ENCODE results near the gene HK2.
"Not testable (repeated sequence)": the region's sequence is repeated elsewhere in the genome, so short reads cannot be mapped to it uniquely, and the experiment has no call there.

HK2 gene

GRCh38 chr2:74824679-74825078 lies 9.2 kb upstream of the HK2 start:
- no peak overlapping the region for H3K4me2 ChIP-seq (ENCODE audit: low read depth, low read length)
- no peak overlapping the region for H3K9ac ChIP-seq (ENCODE audit: low read length)
- H3K27me3 ChIP-seq (replicated peaks; ENCODE audit: insufficient read depth, low read length), result no peaks in the 10 kb centered on the region
- no peaks in the 10 kb centered on the region for H3F3A ChIP-seq (ENCODE audit: insufficient read depth, low read length)
- H4K20me1 ChIP-seq (ENCODE audit: insufficient read depth, low read length), result no peaks in the 10 kb centered on the region
- H3K4me3 ChIP-seq (ENCODE audit: low read length), result no peak overlapping the region
- TF ChIP-seq EZH2phosphoT487 (IDR thresholded peaks at IDR 0.05; ENCODE audit: low read length), result no peak
- TF ChIP-seq EZH2 (optimal IDR thresholded peaks at IDR 0.05; ENCODE audit: low read depth, low read length), result no peak
- TF ChIP-seq, protein P1, sequence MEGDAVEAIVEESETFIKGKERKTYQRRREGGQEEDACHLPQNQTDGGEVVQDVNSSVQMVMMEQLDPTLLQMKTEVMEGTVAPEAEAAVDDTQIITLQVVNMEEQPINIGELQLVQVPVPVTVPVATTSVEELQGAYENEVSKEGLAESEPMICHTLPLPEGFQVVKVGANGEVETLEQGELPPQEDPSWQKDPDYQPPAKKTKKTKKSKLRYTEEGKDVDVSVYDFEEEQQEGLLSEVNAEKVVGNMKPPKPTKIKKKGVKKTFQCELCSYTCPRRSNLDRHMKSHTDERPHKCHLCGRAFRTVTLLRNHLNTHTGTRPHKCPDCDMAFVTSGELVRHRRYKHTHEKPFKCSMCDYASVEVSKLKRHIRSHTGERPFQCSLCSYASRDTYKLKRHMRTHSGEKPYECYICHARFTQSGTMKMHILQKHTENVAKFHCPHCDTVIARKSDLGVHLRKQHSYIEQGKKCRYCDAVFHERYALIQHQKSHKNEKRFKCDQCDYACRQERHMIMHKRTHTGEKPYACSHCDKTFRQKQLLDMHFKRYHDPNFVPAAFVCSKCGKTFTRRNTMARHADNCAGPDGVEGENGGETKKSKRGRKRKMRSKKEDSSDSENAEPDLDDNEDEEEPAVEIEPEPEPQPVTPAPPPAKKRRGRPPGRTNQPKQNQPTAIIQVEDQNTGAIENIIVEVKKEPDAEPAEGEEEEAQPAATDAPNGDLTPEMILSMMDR (IDR thresholded peaks at IDR 0.05; ENCODE audit: low read length), result no peak
- no peaks in the 10 kb centered on the region for H3K9me2 ChIP-seq (replicated peaks; ENCODE audit: insufficient read depth, low read length)
- DNase-seq, result no peak
- H3K36me3 ChIP-seq (replicated peaks; ENCODE audit: insufficient read depth, low read length), result no peaks in the 10 kb centered on the region
- H3K79me2 ChIP-seq (ENCODE audit: low read length), result no peaks in the 10 kb centered on the region
- no peaks in the 10 kb centered on the region for H3K4me1 ChIP-seq (ENCODE audit: low read length)
- no peak overlapping the region for H2AFZ ChIP-seq (ENCODE audit: low read length)
- no peak overlapping the region for H3K27ac ChIP-seq (ENCODE audit: low read length)
- H3K9me3 ChIP-seq (replicated peaks; ENCODE audit: insufficient read depth, low read length), result no peaks in the 10 kb centered on the region

GRCh38 chr2:74828543-74828942 lies 5.4 kb upstream of the HK2 start:
- no peaks in the 10 kb centered on the region for H3K79me2 ChIP-seq (ENCODE audit: low read length)
- no peaks in the 10 kb centered on the region for H3K9me3 ChIP-seq (replicated peaks; ENCODE audit: insufficient read depth, low read length)
- no peak overlapping the region for H3K9ac ChIP-seq (ENCODE audit: low read length)
- 0 out of 2 replicates have a peak, but pooled peaks cover 4% of the 10 kb centered on the region for H3K4me1 ChIP-seq (ENCODE audit: low read length)
- H4K20me1 ChIP-seq (ENCODE audit: insufficient read depth, low read length), result no peaks in the 10 kb centered on the region
- no peak for DNase-seq
- TF ChIP-seq, protein P1 (IDR thresholded peaks at IDR 0.05; ENCODE audit: low read length), result no peak
- TF ChIP-seq EZH2phosphoT487 (IDR thresholded peaks at IDR 0.05; ENCODE audit: low read length) (no peak), EZH2 (optimal IDR thresholded peaks at IDR 0.05; ENCODE audit: low read depth, low read length) (no peak)
- H3K27me3 ChIP-seq (replicated peaks; ENCODE audit: insufficient read depth, low read length), result no peaks in the 10 kb centered on the region
- H3K9me2 ChIP-seq (replicated peaks; ENCODE audit: insufficient read depth, low read length), result no peaks in the 10 kb centered on the region
- H3F3A ChIP-seq (ENCODE audit: insufficient read depth, low read length), result no peaks in the 10 kb centered on the region
- no peak overlapping the region for H3K4me2 ChIP-seq (ENCODE audit: low read depth, low read length)
- H3K36me3 ChIP-seq (replicated peaks; ENCODE audit: insufficient read depth, low read length), result no peaks in the 10 kb centered on the region
- no peak overlapping the region for H3K4me3 ChIP-seq (ENCODE audit: low read length)
- no peak overlapping the region for H2AFZ ChIP-seq (ENCODE audit: low read length)
- no peak overlapping the region for H3K27ac ChIP-seq (ENCODE audit: low read length)

DNA sequence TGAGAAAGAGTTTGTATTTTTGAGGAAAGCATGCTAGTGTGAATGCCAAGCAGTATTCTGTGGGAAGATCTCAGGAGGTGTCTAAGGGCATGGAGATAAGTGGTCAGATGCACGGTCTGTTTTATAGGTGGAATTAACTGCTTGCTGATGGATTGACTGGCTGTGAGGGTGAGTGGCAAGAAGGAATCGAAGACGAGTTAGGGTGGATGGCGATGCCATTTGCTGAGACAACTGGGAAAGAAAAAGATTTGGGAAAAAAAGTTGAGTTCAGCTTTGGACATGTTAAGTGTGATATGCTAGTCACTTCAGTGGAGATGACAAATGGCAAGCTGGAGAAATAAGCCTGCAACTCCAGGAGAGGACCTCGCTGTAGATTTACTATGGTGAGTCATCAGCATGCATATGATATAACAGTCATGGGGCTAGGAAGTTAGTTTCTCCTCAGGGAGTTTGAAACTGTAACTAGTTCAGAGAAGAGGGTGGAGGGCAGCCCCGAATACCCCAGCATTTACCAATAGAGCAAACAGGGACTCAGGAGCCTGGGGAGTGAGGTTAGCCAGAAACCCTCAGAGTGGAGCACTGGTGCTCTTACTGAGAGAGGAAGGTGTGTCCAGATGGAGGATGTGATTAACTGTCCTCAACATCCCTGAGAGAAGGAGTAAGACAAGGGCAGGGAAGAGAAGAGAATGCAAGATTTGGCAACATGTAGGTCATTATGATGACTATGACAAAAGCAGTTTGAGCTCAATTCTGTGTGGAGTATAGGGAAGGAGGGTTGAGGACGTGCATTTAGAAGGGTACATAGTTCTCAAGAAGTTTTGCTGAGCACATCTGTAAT lies 2.0 kb upstream of the HK2 start:
- TF ChIP-seq EZH2phosphoT487 (IDR thresholded peaks at IDR 0.05; ENCODE audit: low read length), result no peak
- no peak for TF ChIP-seq EZH2 (optimal IDR thresholded peaks at IDR 0.05; ENCODE audit: low read depth, low read length)
- TF ChIP-seq, protein P1 (IDR thresholded peaks at IDR 0.05; ENCODE audit: low read length), result no peak
- no peak for DNase-seq

DNA sequence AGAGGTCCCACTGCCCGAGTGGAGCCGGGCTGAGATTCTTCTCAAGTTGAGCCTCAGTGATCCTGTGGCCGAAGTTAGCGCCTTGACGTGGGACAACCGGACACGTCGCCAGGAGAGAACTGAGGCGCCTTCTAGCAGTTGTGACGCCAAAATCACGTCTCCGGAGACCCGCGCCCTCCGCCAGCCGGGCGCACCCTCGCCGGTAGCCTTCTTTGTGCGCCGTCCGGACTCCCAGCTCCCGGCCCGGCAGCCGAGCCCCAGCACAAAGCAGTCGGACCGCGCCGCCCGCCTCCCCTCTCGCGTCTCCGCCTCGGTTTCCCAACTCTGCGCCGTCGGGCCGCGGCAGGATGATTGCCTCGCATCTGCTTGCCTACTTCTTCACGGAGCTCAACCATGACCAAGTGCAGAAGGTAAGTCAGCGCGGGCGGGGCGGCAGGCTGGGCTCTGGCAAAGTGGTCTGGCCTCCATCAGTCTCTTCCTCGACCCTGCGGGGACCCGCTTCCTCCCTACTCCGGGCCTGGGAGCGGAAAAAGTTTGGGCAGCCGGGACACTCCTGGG lies 386 bp downstream of the HK2 start:
- not testable (repeated sequence) for H4K20me1 ChIP-seq (ENCODE audit: insufficient read depth, low read length); H3K27me3 ChIP-seq (replicated peaks; ENCODE audit: insufficient read depth, low read length); H3K9me2 ChIP-seq (replicated peaks; ENCODE audit: insufficient read depth, low read length); H3K36me3 ChIP-seq (replicated peaks; ENCODE audit: insufficient read depth, low read length); H3K9me3 ChIP-seq (replicated peaks; ENCODE audit: insufficient read depth, low read length)
- peaks cover 17% of the 10 kb centered on the region for H3K4me1 ChIP-seq (ENCODE audit: low read length)
- peak overlapping the region; percentile 96 for H3K4me3 ChIP-seq (ENCODE audit: low read length)
- DNase-seq, result peak; percentile 14
- H3K79me2 ChIP-seq (ENCODE audit: low read length), result peaks cover 51% of the 10 kb centered on the region
- H3K9ac ChIP-seq (ENCODE audit: low read length), result peak overlapping the region; percentile 88
- H2AFZ ChIP-seq (ENCODE audit: low read length), result peak overlapping the region; percentile 90
- peak overlapping the region; percentile 89 for H3K4me2 ChIP-seq (ENCODE audit: low read depth, low read length)
- H3K27ac ChIP-seq (ENCODE audit: low read length), result peak overlapping the region; percentile 64
- H3F3A ChIP-seq (ENCODE audit: insufficient read depth, low read length), result peaks cover 14% of the 10 kb centered on the region

More for the DNA sequence above, 2.0 kb upstream of the HK2 start:
- H3K9me3 ChIP-seq (replicated peaks; ENCODE audit: insufficient read depth, low read length), result no peaks in the 10 kb centered on the region
- peaks cover 13% of the 10 kb centered on the region; the same call in 1 of the 2 replicates for H3K4me1 ChIP-seq (ENCODE audit: low read length)
- no peak overlapping the region for H3K4me3 ChIP-seq (ENCODE audit: low read length)
- H2AFZ ChIP-seq (ENCODE audit: low read length), result no peak overlapping the region
- H3K4me2 ChIP-seq (ENCODE audit: low read depth, low read length), result no peak overlapping the region
- H3K79me2 ChIP-seq (ENCODE audit: low read length), result peaks cover 27% of the 10 kb centered on the region
- H3K36me3 ChIP-seq (replicated peaks; ENCODE audit: insufficient read depth, low read length), result no peaks in the 10 kb centered on the region
- H4K20me1 ChIP-seq (ENCODE audit: insufficient read depth, low read length), result no peaks in the 10 kb centered on the region
- no peak overlapping the region for H3K9ac ChIP-seq (ENCODE audit: low read length)
- no peaks in the 10 kb centered on the region for H3K27me3 ChIP-seq (replicated peaks; ENCODE audit: insufficient read depth, low read length)
- no peak overlapping the region for H3K27ac ChIP-seq (ENCODE audit: low read length)
- H3K9me2 ChIP-seq (replicated peaks; ENCODE audit: insufficient read depth, low read length), result no peaks in the 10 kb centered on the region
- peaks cover 14% of the 10 kb centered on the region for H3F3A ChIP-seq (ENCODE audit: insufficient read depth, low read length)

All from MM.1S (cell line).